ENCODE data around the gene CNOT6L.
"Not testable (repeated sequence)": the region's sequence is repeated elsewhere in the genome, so short reads cannot be mapped to it uniquely, and the experiment has no call there.

CNOT6L gene

GRCh38 chr4:77819843-77820648 lies 878 bp upstream of the CNOT6L start:
- peak; percentile 93 to 96 for DNase-seq

- no peak for DNase-seq
These were observed 255 bp upstream of the CNOT6L start for GRCh38 chr4:77819404-77819842.

- DNase-seq: peak in 1 of 2 donors; percentile 23
These were observed 1.0 kb downstream of the CNOT6L start for GRCh38 chr4:77818073-77818601.

- DNase-seq: no peak
These were observed 1.7 kb downstream of the CNOT6L start for GRCh38 chr4:77817304-77818072.

- no peak for DNase-seq
These were observed 2.6 kb downstream of the CNOT6L start for GRCh38 chr4:77816546-77816945.

- no peak for DNase-seq
These were observed 3.5 kb downstream of the CNOT6L start for GRCh38 chr4:77815636-77816035.

GRCh38 chr4:77805840-77806239 lies 13.3 kb downstream of the CNOT6L start:
- DNase-seq: no peak

GRCh38 chr4:77804471-77804870 lies 14.7 kb downstream of the CNOT6L start:
- DNase-seq: no peak

GRCh38 chr4:77802402-77802801 lies 16.8 kb downstream of the CNOT6L start:
- DNase-seq: no peak

GRCh38 chr4:77801260-77801608 lies 17.9 kb downstream of the CNOT6L start:
- no peak for DNase-seq

- no peak for DNase-seq
These were observed 18.5 kb downstream of the CNOT6L start for GRCh38 chr4:77800483-77801259.

GRCh38 chr4:77800077-77800476 lies 19.1 kb downstream of the CNOT6L start:
- no peak for DNase-seq

- DNase-seq: no peak
These were observed 20.8 kb downstream of the CNOT6L start for GRCh38 chr4:77798385-77798784.

- no peak for DNase-seq
These were observed 21.9 kb downstream of the CNOT6L start for GRCh38 chr4:77797239-77797638.

- DNase-seq: no peak
These were observed 23.8 kb downstream of the CNOT6L start for GRCh38 chr4:77795326-77795725.

GRCh38 chr4:77790146-77790545 lies 29.0 kb downstream of the CNOT6L start:
- no peak for DNase-seq

GRCh38 chr4:77788990-77789389 lies 30.2 kb downstream of the CNOT6L start:
- no peak for DNase-seq

- no peak for DNase-seq
These were observed 31.2 kb downstream of the CNOT6L start for GRCh38 chr4:77787969-77788368.

- no peak for DNase-seq
These were observed 33.5 kb downstream of the CNOT6L start for GRCh38 chr4:77785669-77786068.

- no peak for DNase-seq
These were observed 35.3 kb downstream of the CNOT6L start for GRCh38 chr4:77783895-77784294.

- no peak for DNase-seq
These were observed 36.9 kb downstream of the CNOT6L start for GRCh38 chr4:77782102-77782835.

- not testable (repeated sequence) for DNase-seq
These were observed 38.4 kb downstream of the CNOT6L start for GRCh38 chr4:77780762-77781161.

Data from stimulated activated CD4-positive, alpha-beta T cell treated with anti-CD3 and anti-CD28 coated beads, Interleukin-2, amount 100 ng/mL, for 48 hours (primary cell).